Sigmoid colon (tissue), 4 donors: Measurements from ENCODE around the gene VWA7.

Experiments used
- POLR2AphosphoS5 ChIP-seq, 4 donors: sonication (generic); formaldehyde crosslinking; IDR thresholded peaks; one replicate each; pipeline ENCODE4 v1.6.1; 2017; ENCODE audit warnings: antibody characterized with exemption in 4 of 4
- TF ChIP-seq, protein P1 (sequence below), 4 experiments: fragments of 450-650 bp in 3 of 4; fragments of 200-600 bp in 1 of 4; IDR thresholded peaks; one replicate each; pipeline ENCODE4 v1.5.1; 2016 to 2019; ENCODE audit warnings: antibody characterized with exemption in 4 of 4, mild to moderate bottlenecking in 3 of 4, moderate library complexity in 2 of 4

GRCh38 chr6:31768363-31769257, 8.5 kb downstream of the VWA7 start:
- TF ChIP-seq POLR2AphosphoS5 (IDR thresholded peaks at IDR 0.05) = no peak
- TF ChIP-seq, protein P1, sequence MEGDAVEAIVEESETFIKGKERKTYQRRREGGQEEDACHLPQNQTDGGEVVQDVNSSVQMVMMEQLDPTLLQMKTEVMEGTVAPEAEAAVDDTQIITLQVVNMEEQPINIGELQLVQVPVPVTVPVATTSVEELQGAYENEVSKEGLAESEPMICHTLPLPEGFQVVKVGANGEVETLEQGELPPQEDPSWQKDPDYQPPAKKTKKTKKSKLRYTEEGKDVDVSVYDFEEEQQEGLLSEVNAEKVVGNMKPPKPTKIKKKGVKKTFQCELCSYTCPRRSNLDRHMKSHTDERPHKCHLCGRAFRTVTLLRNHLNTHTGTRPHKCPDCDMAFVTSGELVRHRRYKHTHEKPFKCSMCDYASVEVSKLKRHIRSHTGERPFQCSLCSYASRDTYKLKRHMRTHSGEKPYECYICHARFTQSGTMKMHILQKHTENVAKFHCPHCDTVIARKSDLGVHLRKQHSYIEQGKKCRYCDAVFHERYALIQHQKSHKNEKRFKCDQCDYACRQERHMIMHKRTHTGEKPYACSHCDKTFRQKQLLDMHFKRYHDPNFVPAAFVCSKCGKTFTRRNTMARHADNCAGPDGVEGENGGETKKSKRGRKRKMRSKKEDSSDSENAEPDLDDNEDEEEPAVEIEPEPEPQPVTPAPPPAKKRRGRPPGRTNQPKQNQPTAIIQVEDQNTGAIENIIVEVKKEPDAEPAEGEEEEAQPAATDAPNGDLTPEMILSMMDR (IDR thresholded peaks at IDR 0.05) = no peak
